K562 (cell line): ENCODE measurements around the gene PDRG1. TPM values are rescaled to one million over a fixed set of nuclear protein-coding genes. Genes with fewer than 3 reads are reported as not detected.

Source experiments
- ATAC-seq: fragments of 200-7000 bp; cut with Tn5 transposase; 3 replicates; pipeline ENCODE4 v1.9.1; 2020; ENCODE audit warnings: moderate library complexity
- BruUV-seq: library from RNA; stranded (reverse); fragments of 400-500 nt; replicated peaks from 2 replicates; lab custom pipeline; 2021; lab: Mats Ljungman, UMichigan
- CTCF ChIA-PET: fragments of 300-600 bp; formaldehyde crosslinking; extraction: SDS; loops from one replicate; lab custom pipeline; 2021; ENCODE audit warnings: low intra/inter-chr PET ratio; lab: Yijun Ruan, JAX
- POLR2A ChIA-PET: fragments of 300-600, 350-650 bp; sonication (Branson Sonifier 250); formaldehyde crosslinking; extraction: SDS; loops from one replicate; lab custom pipeline; 2021; ENCODE audit warnings: antibody characterized with exemption, inconsistent platforms; lab: Yijun Ruan, JAX
- DNase-seq, 4 experiments: peaks; one replicate each; pipeline versions ENCODE4 v3.0.0 to v3.0.0-alpha.2; 2011 to 2018; ENCODE audit warnings: low spot score in 3 of 4, mixed read lengths in 3 of 4; ENCODE audit errors: extremely low read depth in 1 of 4
- FAIRE-seq: peaks from 2 replicates; lab custom pipeline; 2011; peaks lifted over from hg19 to GRCh38; lab: Jason Lieb, UNC
- H2AFZ ChIP-seq: 2 replicates; pipeline ENCODE4 v1.6.0; 2011; ENCODE audit warnings: low read depth, low read length, control low read depth, inconsistent platforms
- H3K27ac ChIP-seq: fragments of 200-600 bp; 3 replicates; pipeline ENCODE4 v1.8.0; 2011; ENCODE audit warnings: low read depth, mild to moderate bottlenecking, control low read depth, inconsistent platforms, low read length, moderate library complexity, mixed read lengths; ENCODE audit errors: extremely low read depth
- H3K27me3 ChIP-seq, 2 experiments: fragments of 300-600 bp in 1 of 2; 2 replicates in 1 of 2; 3 replicates in 1 of 2; pipeline versions ENCODE4 v1.6.0 to v1.8.0; 2011; ENCODE audit warnings: inconsistent platforms in 2 of 2, low read length in 2 of 2, mild to moderate bottlenecking in 1 of 2, mixed read lengths in 1 of 2, moderate library complexity in 1 of 2; ENCODE audit not compliant: control insufficient read depth in 2 of 2, insufficient read depth in 2 of 2
- H3K36me3 ChIP-seq: fragments of 300-600 bp; 3 replicates; pipeline ENCODE4 v1.8.0; 2011; ENCODE audit warnings: mild to moderate bottlenecking, low read length, inconsistent platforms; ENCODE audit not compliant: control insufficient read depth, insufficient read depth
- H3K4me1 ChIP-seq, 2 experiments: fragments of 200-600 bp in 1 of 2; replicated peaks in 1 of 2; 2 replicates in 1 of 2; 3 replicates in 1 of 2; pipeline versions ENCODE4 v1.5.1 to v1.8.0; 2011; ENCODE audit warnings: inconsistent platforms in 2 of 2, low read length in 2 of 2, mild to moderate bottlenecking in 1 of 2, mixed read lengths in 1 of 2, moderate library complexity in 1 of 2; ENCODE audit not compliant: control insufficient read depth in 2 of 2, insufficient read depth in 2 of 2
- H3K4me2 ChIP-seq: 2 replicates; pipeline ENCODE4 v1.6.1; 2011; ENCODE audit warnings: low read length, control low read depth, inconsistent platforms, mixed read lengths; ENCODE audit not compliant: insufficient read depth
- H3K4me3 ChIP-seq: fragments of 200-600 bp; sonication (generic), shearing (Covaris generic); 2 replicates; pipeline ENCODE4 v1.5.1; 2016; ENCODE audit warnings: control low read depth, inconsistent platforms
- H3K79me2 ChIP-seq: fragments of 200-600 bp; 3 replicates; pipeline ENCODE4 v1.8.0; 2011; ENCODE audit warnings: low read length, inconsistent platforms; ENCODE audit not compliant: control insufficient read depth, insufficient read depth
- H3K9ac ChIP-seq, 2 experiments: 2 replicates each; pipeline versions ENCODE4 v1.6.0 to v1.6.1; 2011; ENCODE audit warnings: low read depth in 2 of 2, low read length in 2 of 2, control low read depth in 1 of 2, inconsistent platforms in 1 of 2, mild to moderate bottlenecking in 1 of 2, mixed read lengths in 1 of 2; ENCODE audit not compliant: insufficient read depth in 1 of 2
- H3K9me1 ChIP-seq: one replicate; pipeline ENCODE4 v1.6.0; 2011; ENCODE audit warnings: inconsistent platforms, mild to moderate bottlenecking, low read length, moderate library complexity; ENCODE audit not compliant: control insufficient read depth, insufficient read depth
- H3K9me3 ChIP-seq: replicated peaks from 2 replicates; pipeline ENCODE4 v1.5.1; 2011; ENCODE audit warnings: low read depth, low read length, inconsistent platforms; ENCODE audit not compliant: control insufficient read depth, insufficient read depth
- H4K20me1 ChIP-seq: replicated peaks from 2 replicates; pipeline ENCODE4 v1.6.1; 2011; ENCODE audit warnings: low read length, inconsistent platforms, mixed read lengths; ENCODE audit not compliant: control insufficient read depth, insufficient read depth
- CHAMP1 ChIP-seq: fragments of 450-650 bp; IDR thresholded peaks from 2 replicates; pipeline ENCODE4 v1.6.1; 2016; ENCODE audit warnings: mild to moderate bottlenecking
- FOXM1 ChIP-seq, 2 experiments: fragments of 450-650 bp in 1 of 2; sonication (generic) in 1 of 2; formaldehyde crosslinking in 1 of 2; IDR thresholded peaks; 2 replicates each; pipeline versions ENCODE4 v1.6.1 to v1.9.0; 2017 to 2022; ENCODE audit warnings: low read depth in 2 of 2, mild to moderate bottlenecking in 2 of 2, missing genetic modification reagents in 1 of 2, moderate library complexity in 1 of 2
- MAFK ChIP-seq: IDR thresholded peaks from 2 replicates; pipeline ENCODE4 v1.6.1; 2011; ENCODE audit warnings: low read length, improper control_type of control experiment
- NFYB ChIP-seq: IDR thresholded peaks from 2 replicates; pipeline ENCODE4 v1.6.1; 2011; ENCODE audit warnings: mild to moderate bottlenecking, moderate library complexity; ENCODE audit not compliant: insufficient read length; ENCODE audit errors: extremely low read depth
- ZNF165 ChIP-seq: fragments of 250-450 bp; sonication (Bioruptor Pico); IDR thresholded peaks from 2 replicates; pipeline ENCODE4 v1.4.0; 2020; ENCODE audit warnings: borderline replicate concordance
- ZNF212 ChIP-seq: fragments of 450-650 bp; formaldehyde crosslinking; IDR thresholded peaks from 2 replicates; pipeline ENCODE4 v1.4.0; 2020; ENCODE audit warnings: mild to moderate bottlenecking
- ZNF354B ChIP-seq: fragments of 250-450 bp; sonication (Bioruptor Pico); IDR thresholded peaks from 2 replicates; pipeline ENCODE4 v1.4.0; 2020
- ZNF41 ChIP-seq: fragments of 250-450 bp; sonication (Bioruptor Pico); conservative IDR thresholded peaks from 2 replicates; pipeline ENCODE4 v1.4.0; 2020; ENCODE audit warnings: mild to moderate bottlenecking
- WGBS: fragments of 100-300 bp; shearing (Covaris generic); methylation state at CpG from one replicate; pipeline ENCODE4 v1.1.6; 2016; ENCODE audit warnings: low coverage, mixed read lengths; ENCODE audit not compliant: insufficient coverage; ENCODE audit errors: missing lambda C conversion rate; 5-methylcytosine and 5-hydroxymethylcytosine counted together
- in situ Hi-C: fragments of 300-500 bp; cut with MboI; formaldehyde crosslinking; loops from 4 replicates; pipeline ENCODE4 v1.15.0; 2018; ENCODE audit warnings: inconsistent platforms, mixed read lengths
- intact Hi-C: fragments of 100-400 bp; cut with micrococcal nuclease; formaldehyde crosslinking; loops from 2 replicates; pipeline ENCODE4 v1.14.2; 2022
- polyA plus RNA-seq, 8 experiments: library from polyadenylated mRNA; depleted of rRNA in 4 of 8; stranded (reverse) in 5 of 8; unstranded in 3 of 8; fragments of >200 nt; fragmentation: Nextera tagmentation in 2 of 8; fragmentation: Illumina TruSeq in 1 of 8; extraction: Ambion mirVana in 2 of 8; extraction: Trizol in 1 of 8; gene quantifications; 2 replicates each; pipeline versions ENCODE4 v1.2.1 to v1.2.3, GENCODE V29; 2011 to 2014; ENCODE audit warnings: inconsistent platforms in 1 of 8, missing spikeins in 1 of 8
- total RNA-seq, 7 experiments: library from RNA; depleted of rRNA in 6 of 7; stranded (reverse); fragments of >200 nt in 6 of 7; fragmentation: Illumina TruSeq in 2 of 7; extraction: Trizol in 2 of 7; gene quantifications; 2 replicates each; pipeline versions ENCODE4 v1.2.1 to v1.2.3, GENCODE V29; 2011 to 2021; ENCODE audit warnings: low replicate concordance in 1 of 7

Gene PDRG1
- total and polyA plus RNA-seq, 9 of the 15 experiments (the other 6 are each of a cell fraction or from before 2014, with no cell fraction given) = 12.6 to 58.6 (median 26.1) TPM

- TF ChIP-seq ZNF165 (CRISPR knock-in tag) = no peak
- no peak for TF ChIP-seq CHAMP1
- no peak for TF ChIP-seq NFYB
- no peak for TF ChIP-seq ZNF212
Measured at GRCh38 chr20:31972471-31973021, 20.7 kb upstream of the PDRG1 start (continued).

- DNase-seq = no peak
- peaks cover 17 to 33% of the 10 kb centered on the region in 2 experiments for H3K27me3 ChIP-seq
- no peak for TF ChIP-seq ZNF354B (CRISPR knock-in tag)
- no peak for TF ChIP-seq ZNF41 (CRISPR knock-in tag)
- TF ChIP-seq MAFK = no peak
- TF ChIP-seq FOXM1 (IDR thresholded peaks at IDR 0.05; ENCODE audit: low read depth) = no peak
- no peak for TF ChIP-seq FOXM1 (CRISPR knock-in tag; IDR thresholded peaks at IDR 0.05; ENCODE audit: low read depth)
- H3K4me2 ChIP-seq = no peak overlapping the region
- peaks cover 5% of the 10 kb centered on the region for H4K20me1 ChIP-seq
- no peaks in the 10 kb centered on the region for H3K9me3 ChIP-seq
- no peak overlapping the region for H3K9ac ChIP-seq
- no peaks in the 10 kb centered on the region for H3K79me2 ChIP-seq
- in situ Hi-C loops = no loop called here
- no peaks in the 10 kb centered on the region for H3K36me3 ChIP-seq
- H2AFZ ChIP-seq = no peak overlapping the region
- intact Hi-C loops = no loop called here
- no peak for FAIRE-seq
- no TSS peak for BruUV-seq
- CTCF ChIA-PET = no interaction called here
- H3K4me1 ChIP-seq = peaks cover 0 to 11% of the 10 kb centered on the region in 2 experiments; a peak in 2 of 5 replicates
- no peak overlapping the region for H3K4me3 ChIP-seq
- POLR2A ChIA-PET = interaction anchor here (0.8 to 1.0 kb wide), 2 partner anchors 11 to 18 kb away, joined by 4 read pairs; no protein-coding TSS in a partner anchor
- ATAC-seq = no peak
- H3K27ac ChIP-seq = no peak overlapping the region
- H3K9me1 ChIP-seq = no peaks in the 10 kb centered on the region
- WGBS = 0% methylated on average over 5 of the region's 5 CpGs
Measured at GRCh38 chr20:31969991-31970390, 18.1 kb upstream of the PDRG1 start.
